Activated CD4-positive, alpha-beta memory T cell treated with anti-CD3 and anti-CD28 coated beads for 36 hours (primary cell): Measurements from ENCODE around the gene CAMTA1. TPM values are rescaled to one million over a fixed set of nuclear protein-coding genes. Genes with fewer than 3 reads are reported as not detected.
A peak's percentile ranks its signal among the peaks of the same experiment; 100 is the strongest.

Experiments
- CTCF ChIA-PET: fragments of 350-600 bp; sonication (Branson Sonifier 250); formaldehyde crosslinking; loops from one replicate; lab custom pipeline; 2021; ENCODE audit warnings: antibody characterized with exemption, inconsistent platforms; lab: Charles Lee
- POLR2A ChIA-PET: fragments of 350-600 bp; sonication (Branson Sonifier 250); formaldehyde crosslinking; loops from one replicate; lab custom pipeline; 2021; ENCODE audit warnings: antibody characterized with exemption; lab: Charles Lee
- DNase-seq: peaks from one replicate; pipeline ENCODE4 v3.0.0-alpha.2; 2020
- H3K27ac Mint-ChIP-seq: one replicate; pipeline ENCODE4 v1.8.0; 2021; ENCODE audit warnings: mixed read lengths
- H3K27me3 Mint-ChIP-seq: one replicate; pipeline ENCODE4 v1.8.0; 2021; ENCODE audit warnings: mixed read lengths
- H3K36me3 Mint-ChIP-seq: one replicate; pipeline ENCODE4 v1.8.0; 2021; ENCODE audit warnings: mixed read lengths
- H3K4me1 Mint-ChIP-seq: one replicate; pipeline ENCODE4 v1.8.0; 2021; ENCODE audit warnings: low read depth, mixed read lengths
- H3K4me3 Mint-ChIP-seq: one replicate; pipeline ENCODE4 v1.8.0; 2021; ENCODE audit warnings: mild to moderate bottlenecking, mixed read lengths
- H3K9me3 Mint-ChIP-seq: one replicate; pipeline ENCODE4 v1.8.0; 2021; ENCODE audit warnings: mixed read lengths
- intact Hi-C: fragments of 100-400 bp; cut with micrococcal nuclease; formaldehyde crosslinking; loops from one replicate; pipeline ENCODE4 v1.15.1; 2023
- total RNA-seq, 2 experiments: library from RNA; stranded (reverse); gene quantifications; one replicate each; pipeline ENCODE4 v1.2.3, GENCODE V29; 2021

Gene CAMTA1
- total RNA-seq, 2 experiments from 2014 or later: 64.7 to 68.9 TPM

DNA sequence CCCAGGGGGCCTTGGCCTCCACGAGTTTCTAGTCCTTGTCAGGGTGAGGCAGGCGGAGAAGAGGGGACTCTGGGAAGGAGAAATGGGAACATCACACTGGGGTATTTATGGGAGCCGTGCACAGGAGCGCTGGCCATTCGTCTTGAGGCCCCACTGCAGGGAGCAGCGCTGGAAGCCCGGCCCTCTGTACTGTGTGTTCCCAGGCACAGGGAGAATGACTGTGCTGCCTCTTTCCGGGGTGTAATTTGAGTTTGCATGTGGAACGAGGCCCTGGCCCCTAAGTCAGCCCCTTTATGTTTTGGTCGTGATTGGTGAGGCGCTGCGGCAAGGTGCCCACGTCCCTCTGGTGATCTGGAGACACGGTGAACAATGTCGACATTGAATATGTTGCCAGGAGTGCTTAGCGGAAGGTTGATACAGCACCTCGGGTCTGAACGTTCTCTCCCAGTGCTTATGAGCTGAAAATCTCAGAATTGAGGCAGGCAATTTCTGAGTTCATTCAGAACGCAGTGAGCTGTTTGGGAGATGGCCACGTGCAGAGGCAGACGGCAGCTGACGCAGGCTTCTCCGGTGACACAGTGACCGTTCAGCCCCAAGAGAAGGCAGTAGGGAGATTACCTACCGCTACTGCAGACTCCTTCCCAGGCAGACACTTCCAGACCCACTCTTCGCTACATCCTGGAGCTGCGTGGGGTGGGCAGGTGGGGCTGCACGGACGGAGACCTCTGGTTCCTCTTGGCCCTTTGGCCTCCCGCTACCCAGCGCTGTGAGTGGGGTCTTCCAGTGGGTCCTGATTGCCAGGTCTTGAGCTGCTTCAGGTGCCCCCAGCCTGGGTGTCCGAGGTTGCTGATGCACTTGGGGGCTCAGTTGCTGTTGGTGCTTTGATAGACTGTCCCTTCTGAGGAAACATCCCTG, 265.8 kb downstream of the CAMTA1 start:
- H3K9me3 Mint-ChIP-seq: no peaks in the 10 kb centered on the region
- H3K27me3 Mint-ChIP-seq: peaks cover 5% of the 10 kb centered on the region
- DNase-seq: no peak
- no peak overlapping the region for H3K27ac Mint-ChIP-seq
- no peaks in the 10 kb centered on the region for H3K36me3 Mint-ChIP-seq
- no peaks in the 10 kb centered on the region for H3K4me1 Mint-ChIP-seq
- CTCF ChIA-PET: no interaction called here
- intact Hi-C loops: no loop called here
- H3K4me3 Mint-ChIP-seq: no peak overlapping the region
- POLR2A ChIA-PET: no interaction called here

DNA sequence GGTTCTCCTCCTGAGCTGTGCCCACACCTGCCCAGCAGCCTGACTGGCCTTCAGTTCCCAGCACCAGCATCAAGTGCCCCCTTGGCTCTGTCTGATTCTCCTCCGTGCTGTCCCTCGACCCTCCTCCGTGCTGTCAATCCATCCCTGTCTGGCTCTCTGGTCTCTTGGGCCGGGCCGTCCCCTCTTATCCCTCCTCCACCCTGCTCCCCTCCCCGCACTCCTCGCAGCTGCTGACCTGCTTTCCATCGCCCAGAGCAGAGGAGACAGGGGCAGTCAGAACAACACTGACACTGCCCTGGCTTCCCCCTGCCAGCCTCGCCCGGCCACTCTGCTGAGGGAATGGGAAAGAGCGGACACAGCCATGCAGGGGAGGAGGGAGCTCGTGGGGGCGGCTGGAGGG, 267.4 kb downstream of the CAMTA1 start:
- H3K4me3 Mint-ChIP-seq: no peak overlapping the region
- POLR2A ChIA-PET: no interaction called here
- CTCF ChIA-PET: interaction anchor here (1.2 kb wide), 1 partner anchor 18 kb away, joined by 4 read pairs; no protein-coding TSS in a partner anchor
- intact Hi-C loops: no loop called here
- no peaks in the 10 kb centered on the region for H3K9me3 Mint-ChIP-seq
- no peaks in the 10 kb centered on the region for H3K4me1 Mint-ChIP-seq
- peaks cover 3% of the 10 kb centered on the region for H3K27me3 Mint-ChIP-seq
- no peaks in the 10 kb centered on the region for H3K36me3 Mint-ChIP-seq
- no peak for DNase-seq
- no peak overlapping the region for H3K27ac Mint-ChIP-seq

DNA sequence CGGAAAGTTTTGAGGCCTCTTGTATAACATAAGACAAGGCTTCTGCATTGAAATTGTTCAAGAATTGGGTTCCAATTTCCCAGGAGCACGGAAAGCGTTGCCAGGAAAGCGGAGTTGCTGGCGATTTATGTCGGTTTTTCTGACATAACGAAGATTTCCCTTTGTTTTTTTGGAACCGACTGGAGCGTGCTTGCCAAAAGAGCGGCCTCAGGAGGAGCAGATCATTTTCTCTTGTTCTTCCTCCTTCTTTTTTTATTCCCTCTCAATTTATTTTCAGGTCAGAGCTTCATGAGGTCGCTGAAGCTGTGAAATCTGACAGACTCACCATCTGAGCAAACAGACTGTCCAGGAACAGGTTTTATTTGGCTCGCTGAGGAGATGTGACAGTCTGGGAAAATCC, 275.5 kb downstream of the CAMTA1 start:
- Mint-ChIP-seq H3K27me3 (peaks cover 3% of the 10 kb centered on the region), H3K9me3 (no peaks in the 10 kb centered on the region), H3K4me1 (no peaks in the 10 kb centered on the region), H3K27ac (no peak overlapping the region), H3K36me3 (no peaks in the 10 kb centered on the region), H3K4me3 (no peak overlapping the region)
- DNase-seq: no peak
- intact Hi-C loops: no loop called here
- ChIA-PET CTCF (interaction anchor here (0.8 kb wide), 1 partner anchor 10 kb away, joined by 4 read pairs; no protein-coding TSS in a partner anchor), POLR2A (no interaction called here)

DNA sequence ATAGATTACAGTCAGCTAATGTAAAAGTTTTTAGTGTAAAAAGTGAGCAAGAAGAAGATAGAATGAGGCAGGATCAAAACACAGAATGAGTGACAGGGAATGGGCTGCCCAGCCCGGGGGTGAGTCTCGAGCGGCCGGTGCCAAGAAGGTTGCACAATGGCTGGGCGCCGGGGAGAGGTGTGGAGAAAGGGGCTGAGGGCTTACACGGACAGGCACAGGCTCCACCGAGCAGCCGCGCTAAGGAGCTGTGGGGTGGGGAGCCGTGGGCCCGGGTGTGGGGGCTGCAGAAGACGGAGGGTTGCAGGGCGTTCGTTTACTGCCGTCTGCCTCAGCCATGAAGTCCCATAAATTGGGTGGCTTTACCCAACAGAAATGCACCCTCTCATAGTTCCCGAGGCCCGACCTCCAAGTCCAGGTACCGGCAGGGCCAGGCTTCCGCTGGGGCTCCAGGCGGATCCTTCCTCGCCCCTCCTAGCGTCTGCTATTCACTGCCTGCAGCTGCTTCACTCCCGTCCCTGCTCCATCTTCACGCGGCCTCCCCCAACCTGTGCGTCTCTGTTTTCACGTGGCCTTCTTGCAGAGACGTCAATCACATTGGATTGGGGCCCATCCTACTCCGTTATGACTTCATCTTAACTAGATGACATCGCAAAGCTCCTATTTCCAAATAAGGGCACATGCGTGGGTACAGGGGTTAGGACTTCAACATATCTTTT, 277.2 kb downstream of the CAMTA1 start:
- no peak for DNase-seq
- H3K4me3 Mint-ChIP-seq: no peak overlapping the region
- H3K9me3 Mint-ChIP-seq: no peaks in the 10 kb centered on the region
- ChIA-PET POLR2A (no interaction called here), CTCF (no interaction called here)
- H3K36me3 Mint-ChIP-seq: no peaks in the 10 kb centered on the region
- intact Hi-C loops: no loop called here
- peaks cover 3% of the 10 kb centered on the region for H3K27me3 Mint-ChIP-seq
- no peaks in the 10 kb centered on the region for H3K4me1 Mint-ChIP-seq
- no peak overlapping the region for H3K27ac Mint-ChIP-seq

DNA sequence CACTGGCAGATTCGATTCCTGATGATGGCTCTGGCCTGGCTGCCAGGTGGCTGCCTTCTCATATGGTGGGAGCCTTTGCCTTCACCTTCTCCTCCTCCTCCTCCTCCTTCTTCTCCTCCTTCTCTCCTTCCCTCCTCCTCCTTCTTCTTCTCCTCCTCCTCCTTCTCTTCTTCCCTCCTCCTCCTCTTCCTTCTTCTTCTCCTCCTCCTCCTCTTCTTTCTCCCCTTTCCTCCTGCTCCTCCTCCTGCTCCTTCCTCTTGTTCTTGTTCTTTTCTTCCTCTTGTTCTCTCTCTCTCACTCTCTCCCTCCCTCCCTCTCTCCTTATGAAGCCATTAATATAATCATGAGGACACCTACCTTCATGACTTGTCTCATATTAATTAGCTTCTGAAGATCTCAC, 278.7 kb downstream of the CAMTA1 start:
- POLR2A ChIA-PET: no interaction called here
- CTCF ChIA-PET: no interaction called here
- intact Hi-C loops: no loop called here

DNA sequence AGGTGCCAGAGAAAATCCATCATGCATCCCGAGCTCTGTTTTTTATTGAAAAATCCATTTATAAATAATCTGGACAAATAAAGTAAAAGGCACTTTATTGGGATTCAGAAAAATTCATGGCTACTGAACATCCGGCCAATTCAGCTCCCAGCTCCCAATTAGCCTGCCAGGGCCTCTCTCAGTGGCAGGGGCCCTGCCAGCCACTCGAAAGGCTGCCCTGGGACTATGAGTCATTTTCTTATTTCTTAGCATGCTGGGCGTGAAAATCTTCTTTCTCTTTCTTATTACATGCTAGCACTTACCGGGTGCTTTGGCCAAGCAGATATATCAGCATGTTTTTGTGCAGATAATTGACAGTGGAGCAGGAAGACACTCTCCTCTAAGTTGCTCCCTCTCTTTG, 283.3 kb downstream of the CAMTA1 start:
- CTCF ChIA-PET: interaction anchor here (0.6 to 4.2 kb wide), 5 partner anchors 11 to 350 kb away, joined by 3 to 52 read pairs (median 3); no protein-coding TSS in a partner anchor
- POLR2A ChIA-PET: no interaction called here
- no peaks in the 10 kb centered on the region for H3K9me3 Mint-ChIP-seq
- DNase-seq: no peak
- H3K4me3 Mint-ChIP-seq: no peak overlapping the region
- no peaks in the 10 kb centered on the region for H3K36me3 Mint-ChIP-seq
- no peak overlapping the region for H3K27ac Mint-ChIP-seq
- intact Hi-C loops: no loop called here
- no peaks in the 10 kb centered on the region for H3K4me1 Mint-ChIP-seq
- peaks cover 17% of the 10 kb centered on the region for H3K27me3 Mint-ChIP-seq

More for the DNA sequence above, 278.7 kb downstream of the CAMTA1 start:
- no peaks in the 10 kb centered on the region for H3K36me3 Mint-ChIP-seq
- DNase-seq: no peak
- H3K9me3 Mint-ChIP-seq: no peaks in the 10 kb centered on the region
- no peaks in the 10 kb centered on the region for H3K4me1 Mint-ChIP-seq
- H3K27ac Mint-ChIP-seq: no peak overlapping the region
- H3K27me3 Mint-ChIP-seq: peaks cover 3% of the 10 kb centered on the region
- H3K4me3 Mint-ChIP-seq: no peak overlapping the region

DNA sequence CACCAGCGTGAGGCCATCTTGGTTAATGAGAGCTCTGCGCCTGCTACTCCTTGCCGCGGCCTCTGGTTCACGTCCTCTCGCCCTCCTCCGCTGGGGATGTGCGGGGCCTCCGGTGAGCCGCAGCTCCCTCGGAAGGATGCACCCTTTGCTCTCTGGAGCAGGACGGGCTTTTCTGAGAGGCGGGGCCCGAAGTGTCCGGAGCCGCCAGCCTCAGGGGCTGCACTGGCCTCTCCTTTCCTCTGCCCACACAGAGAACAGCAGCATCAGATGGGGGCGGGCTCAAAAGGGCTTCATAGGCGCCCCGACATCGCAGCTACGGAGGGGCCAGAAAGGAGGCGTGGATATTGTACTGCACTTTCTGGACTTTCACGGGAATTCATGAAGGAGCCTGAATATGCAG, 284.7 kb downstream of the CAMTA1 start:
- H3K36me3 Mint-ChIP-seq: no peaks in the 10 kb centered on the region
- no peak overlapping the region for H3K27ac Mint-ChIP-seq
- H3K27me3 Mint-ChIP-seq: peaks cover 17% of the 10 kb centered on the region
- H3K4me3 Mint-ChIP-seq: no peak overlapping the region
- ChIA-PET CTCF (interaction anchor here (0.5 to 4.2 kb wide), 26 partner anchors 8 to 466 kb away, joined by 3 to 52 read pairs (median 4); no protein-coding TSS in a partner anchor), POLR2A (no interaction called here)
- intact Hi-C loops: loop anchor here (5.0 kb wide), 1 partner anchor 278 kb away; no protein-coding TSS in a partner anchor
- no peaks in the 10 kb centered on the region for H3K9me3 Mint-ChIP-seq
- no peak for DNase-seq
- H3K4me1 Mint-ChIP-seq: no peaks in the 10 kb centered on the region

DNA sequence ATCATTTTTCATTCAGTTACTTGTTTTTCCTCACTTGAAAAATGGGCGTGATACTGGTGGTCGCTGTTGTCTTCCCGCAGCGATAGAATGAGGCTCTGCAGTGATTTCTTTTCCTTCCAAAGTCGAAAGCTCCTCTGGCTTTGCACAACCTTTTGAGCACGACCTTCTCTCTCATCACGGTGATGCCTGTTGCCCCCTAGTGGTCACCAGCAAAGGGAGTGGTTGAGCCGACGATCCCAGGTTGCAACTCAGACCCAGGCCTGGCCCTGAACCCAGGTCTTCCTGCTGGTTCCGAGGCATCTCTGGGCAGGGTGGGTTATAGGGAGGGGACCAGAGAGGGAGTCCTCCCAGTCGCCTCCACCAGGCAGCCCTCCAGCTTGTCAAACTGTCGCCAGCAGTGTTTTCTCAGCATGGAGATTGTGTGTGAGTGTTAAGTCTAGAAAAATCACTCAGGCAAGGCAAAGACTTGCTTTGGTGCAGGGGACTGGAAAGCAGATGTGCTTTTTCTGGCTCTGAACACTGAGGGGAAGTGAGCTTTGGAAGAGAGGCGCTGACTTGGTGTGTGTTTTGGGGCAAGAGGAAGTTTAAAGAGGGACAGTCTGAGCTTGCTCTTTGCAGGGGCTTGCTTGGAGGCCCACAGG, 285.3 kb downstream of the CAMTA1 start:
- POLR2A ChIA-PET: no interaction called here
- CTCF ChIA-PET: interaction anchor here (0.5 to 4.2 kb wide), 27 partner anchors 9 to 634 kb away, joined by 3 to 52 read pairs (median 4); no protein-coding TSS in a partner anchor
- H3K27me3 Mint-ChIP-seq: peaks cover 16% of the 10 kb centered on the region
- H3K4me1 Mint-ChIP-seq: no peaks in the 10 kb centered on the region
- DNase-seq: peak; percentile 63
- H3K4me3 Mint-ChIP-seq: no peak overlapping the region
- no peak overlapping the region for H3K27ac Mint-ChIP-seq
- H3K9me3 Mint-ChIP-seq: no peaks in the 10 kb centered on the region
- intact Hi-C loops: loop anchor here (5.0 kb wide), 1 partner anchor 278 kb away; no protein-coding TSS in a partner anchor
- no peaks in the 10 kb centered on the region for H3K36me3 Mint-ChIP-seq

DNA sequence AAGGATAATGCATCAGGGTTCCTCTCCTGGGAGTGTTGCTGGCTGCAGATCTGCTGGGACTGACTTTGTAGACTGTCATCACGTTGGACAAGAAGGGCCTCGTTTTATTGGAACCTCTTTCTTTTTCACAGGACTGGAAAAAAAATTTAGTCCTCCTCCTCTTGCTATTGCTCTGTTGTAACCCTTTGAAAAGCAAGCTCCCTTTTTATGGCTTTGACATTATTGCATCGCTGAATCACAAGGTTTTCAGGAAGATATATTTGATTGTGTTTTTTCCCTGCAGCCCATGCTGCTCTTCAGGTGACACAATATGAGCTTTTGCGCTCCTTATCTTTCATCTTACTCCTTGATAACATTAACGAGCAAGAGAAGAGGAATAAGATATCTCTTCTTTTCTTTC, 290.9 kb downstream of the CAMTA1 start:
- CTCF ChIA-PET: no interaction called here
- H3K27me3 Mint-ChIP-seq: peaks cover 4% of the 10 kb centered on the region
- H3K27ac Mint-ChIP-seq: no peak overlapping the region
- peaks cover 6% of the 10 kb centered on the region for H3K9me3 Mint-ChIP-seq
- no peaks in the 10 kb centered on the region for H3K4me1 Mint-ChIP-seq
- H3K4me3 Mint-ChIP-seq: no peak overlapping the region
- intact Hi-C loops: no loop called here
- no peaks in the 10 kb centered on the region for H3K36me3 Mint-ChIP-seq
- POLR2A ChIA-PET: no interaction called here
- no peak for DNase-seq

DNA sequence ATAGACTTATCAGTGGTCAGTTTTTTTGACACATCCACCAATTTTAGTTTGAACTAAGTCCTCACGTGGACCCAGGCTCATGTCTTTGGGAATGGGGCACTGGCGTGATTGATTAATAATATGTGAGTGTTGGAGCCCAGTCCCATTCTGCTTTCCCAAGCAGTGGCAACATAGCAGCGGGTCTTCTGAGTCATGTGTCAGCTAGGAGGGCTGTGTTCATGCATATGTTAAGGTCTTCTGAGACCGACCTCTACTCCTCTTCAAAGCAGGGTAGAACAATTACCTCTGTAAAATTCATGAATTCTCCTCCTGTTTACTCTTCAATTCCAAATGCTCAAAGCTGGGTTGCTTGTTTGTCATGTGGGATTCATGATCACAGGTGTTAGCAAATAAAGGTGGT, 291.3 kb downstream of the CAMTA1 start:
- intact Hi-C loops: no loop called here
- Mint-ChIP-seq H3K4me1 (no peaks in the 10 kb centered on the region), H3K27me3 (peaks cover 4% of the 10 kb centered on the region), H3K4me3 (no peak overlapping the region), H3K27ac (no peak overlapping the region), H3K36me3 (no peaks in the 10 kb centered on the region), H3K9me3 (peaks cover 8% of the 10 kb centered on the region)
- ChIA-PET POLR2A (no interaction called here), CTCF (no interaction called here)
- DNase-seq: no peak

DNA sequence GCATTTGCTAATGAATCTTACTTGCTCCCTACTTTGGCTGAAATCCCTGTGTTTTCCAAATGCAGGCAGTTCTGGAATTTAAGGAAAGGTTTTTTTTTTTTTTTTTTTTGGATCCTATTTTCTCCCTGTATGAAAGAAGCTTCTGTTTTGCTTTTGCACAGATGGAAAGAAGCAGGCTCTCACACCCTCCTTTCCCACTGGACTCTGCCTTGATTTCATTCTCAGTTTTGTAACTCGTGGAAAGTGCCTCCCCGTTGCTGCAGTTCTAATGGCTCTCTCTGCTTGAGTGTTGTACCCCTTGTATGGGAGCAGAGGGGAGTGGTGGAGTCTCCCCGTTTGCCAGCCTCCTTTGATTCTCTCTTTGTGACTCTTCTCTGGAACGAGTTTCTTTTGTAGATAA, 291.9 kb downstream of the CAMTA1 start:
- H3K4me1 Mint-ChIP-seq: no peaks in the 10 kb centered on the region
- H3K27ac Mint-ChIP-seq: no peak overlapping the region
- H3K27me3 Mint-ChIP-seq: peaks cover 4% of the 10 kb centered on the region
- POLR2A ChIA-PET: no interaction called here
- CTCF ChIA-PET: no interaction called here
- no peak for DNase-seq
- intact Hi-C loops: no loop called here
- peaks cover 8% of the 10 kb centered on the region for H3K9me3 Mint-ChIP-seq
- H3K36me3 Mint-ChIP-seq: no peaks in the 10 kb centered on the region
- no peak overlapping the region for H3K4me3 Mint-ChIP-seq

DNA sequence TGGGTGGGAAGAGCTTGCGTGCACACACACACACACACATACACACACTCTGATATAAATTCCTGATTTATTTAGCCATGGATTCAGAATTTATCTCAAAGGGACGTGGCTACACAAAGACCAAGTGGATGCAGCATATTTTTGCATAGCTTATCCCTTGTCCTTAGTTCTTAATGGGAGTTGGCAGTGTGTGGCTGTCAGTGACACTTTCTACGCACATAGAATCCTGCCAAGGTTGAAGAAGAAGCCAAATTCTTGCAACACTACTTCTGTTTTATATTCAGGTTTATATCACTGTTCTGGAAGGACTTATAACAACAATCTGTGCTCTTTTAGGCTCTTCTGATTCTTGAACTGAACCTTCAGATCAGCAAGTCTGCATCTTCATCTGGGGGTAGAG, 292.7 kb downstream of the CAMTA1 start:
- ChIA-PET CTCF (no interaction called here), POLR2A (no interaction called here)
- Mint-ChIP-seq H3K4me3 (no peak overlapping the region), H3K27ac (no peak overlapping the region), H3K36me3 (no peaks in the 10 kb centered on the region), H3K27me3 (peaks cover 2% of the 10 kb centered on the region), H3K4me1 (no peaks in the 10 kb centered on the region), H3K9me3 (peaks cover 8% of the 10 kb centered on the region)
- no peak for DNase-seq
- intact Hi-C loops: no loop called here
